B cell (primary cell): ENCODE data around the gene SLC16A1. TPM values are rescaled to one million over a fixed set of nuclear protein-coding genes. Genes with fewer than 3 reads are reported as not detected.

ENCODE experiments used
- ATAC-seq: fragments of 200-7000 bp; cut with Tn5 transposase; one replicate; pipeline ENCODE4 v1.10.0; 2021; ENCODE audit warnings: low read depth, mild to moderate bottlenecking, moderate number of reproducible peaks, moderate library complexity
- CTCF ChIA-PET: fragments of 350-600 bp; sonication (Branson Sonifier 250); formaldehyde crosslinking; loops from one replicate; lab custom pipeline; 2021; ENCODE audit warnings: antibody characterized with exemption, inconsistent platforms; lab: Charles Lee
- POLR2A ChIA-PET: fragments of 350-600 bp; sonication (Branson Sonifier 250); formaldehyde crosslinking; loops from one replicate; lab custom pipeline; 2021; ENCODE audit warnings: antibody characterized with exemption; lab: Charles Lee
- DNase-seq: peaks from one replicate; pipeline ENCODE4 v3.0.0; 2013
- H2AFZ ChIP-seq: 2 replicates; pipeline ENCODE4 v1.6.1; 2012; ENCODE audit warnings: mild to moderate bottlenecking, low read depth, low read length; ENCODE audit not compliant: insufficient read depth, poor library complexity, severe bottlenecking
- H3K27ac ChIP-seq, 2 donors: 1 replicate in 1 of 2; 2 replicates in 1 of 2; pipeline ENCODE4 v1.5.1; 2012 to 2013; ENCODE audit warnings: low read length in 2 of 2, mild to moderate bottlenecking in 2 of 2, moderate library complexity in 1 of 2
- H3K27me3 ChIP-seq, 4 experiments: fragments of 200-600 bp in 1 of 4; sonication (generic) in 1 of 4; replicated peaks in 1 of 4; 1 replicate in 2 of 4; 2 replicates in 2 of 4; pipeline versions ENCODE4 v1.6.1 to v1.7.0; 2013 to 2016; ENCODE audit warnings: low read length in 3 of 4, mild to moderate bottlenecking in 2 of 4, mixed read lengths in 1 of 4, moderate library complexity in 1 of 4; ENCODE audit not compliant: insufficient read depth in 4 of 4, control insufficient read depth in 3 of 4; ENCODE audit errors: control extremely low read depth in 1 of 4
- H3K36me3 ChIP-seq, 2 experiments: replicated peaks in 1 of 2; 1 replicate in 1 of 2; 2 replicates in 1 of 2; pipeline versions ENCODE4 v1.6.1 to v1.7.1; 2013; ENCODE audit warnings: low read length in 1 of 2; ENCODE audit not compliant: insufficient read depth in 2 of 2, control insufficient read depth in 1 of 2; ENCODE audit errors: control extremely low read depth in 1 of 2, extremely low read depth in 1 of 2
- H3K4me1 ChIP-seq, 2 donors: fragments of 200-600 bp in 1 of 2; sonication (generic) in 1 of 2; 1 replicate in 1 of 2; 2 replicates in 1 of 2; pipeline versions ENCODE4 v1.5.1 to v1.6.1; 2013 to 2017; ENCODE audit warnings: low read length in 2 of 2; ENCODE audit not compliant: control insufficient read depth in 2 of 2, insufficient read depth in 2 of 2
- H3K4me2 ChIP-seq: replicated peaks from 2 replicates; pipeline ENCODE3; 2012; ENCODE audit warnings: mild to moderate bottlenecking, low read depth, low read length; ENCODE audit not compliant: poor library complexity, severe bottlenecking
- H3K4me3 ChIP-seq, 5 experiments: fragments of 200-600 bp in 1 of 5; sonication (generic) in 1 of 5; 1 replicate in 3 of 5; 2 replicates in 2 of 5; pipeline versions ENCODE4 v1.5.1 to v1.7.0; 2011 to 2016; ENCODE audit warnings: low read length in 4 of 5, mild to moderate bottlenecking in 4 of 5, low read depth in 2 of 5, control low read depth in 1 of 5, moderate library complexity in 1 of 5; ENCODE audit not compliant: insufficient read depth in 1 of 5; ENCODE audit errors: control extremely low read depth in 1 of 5, extremely low read depth in 1 of 5
- H3K79me2 ChIP-seq: fragments of 200-600 bp; sonication (generic); one replicate; pipeline ENCODE4 v1.6.0; 2016; ENCODE audit warnings: low read length; ENCODE audit not compliant: control insufficient read depth, insufficient read depth
- H3K9ac ChIP-seq: fragments of 200-600 bp; sonication (generic); 2 replicates; pipeline ENCODE4 v1.6.1; 2017; ENCODE audit warnings: mild to moderate bottlenecking, low read length, moderate library complexity
- H3K9me3 ChIP-seq, 3 donors: one replicate each; pipeline versions ENCODE4 v1.6.1 to v1.7.1; 2013; ENCODE audit warnings: low read length in 2 of 3; ENCODE audit not compliant: control insufficient read depth in 2 of 3, insufficient read depth in 1 of 3; ENCODE audit errors: control extremely low read depth in 1 of 3
- H4K20me1 ChIP-seq: 2 replicates; pipeline ENCODE4 v1.6.0; 2012; ENCODE audit warnings: mild to moderate bottlenecking, low read length; ENCODE audit not compliant: insufficient read depth, control insufficient read depth, poor library complexity, severe bottlenecking
- H3K27ac Mint-ChIP-seq: one replicate; pipeline ENCODE4 v1.8.0; 2021; ENCODE audit warnings: mixed read lengths
- H3K27me3 Mint-ChIP-seq: one replicate; pipeline ENCODE4 v1.8.0; 2021; ENCODE audit warnings: mixed read lengths
- H3K4me1 Mint-ChIP-seq: one replicate; pipeline ENCODE4 v1.8.0; 2021; ENCODE audit warnings: mixed read lengths
- H3K4me3 Mint-ChIP-seq: one replicate; pipeline ENCODE4 v1.8.0; 2021; ENCODE audit warnings: mixed read lengths
- H3K9me3 Mint-ChIP-seq: one replicate; pipeline ENCODE4 v1.8.0; 2022; ENCODE audit warnings: mixed read lengths; ENCODE audit not compliant: insufficient read depth
- EZH2 ChIP-seq: IDR thresholded peaks from 2 replicates; pipeline ENCODE4 v1.6.1; 2012; ENCODE audit warnings: borderline replicate concordance, low read depth, mild to moderate bottlenecking, moderate library complexity, low read length; ENCODE audit not compliant: insufficient read depth, poor library complexity, severe bottlenecking
- WGBS: methylation state at CpG from one replicate; pipeline ENCODE4 v1.1.5; 2013; ENCODE audit warnings: missing lambda C conversion rate; ENCODE audit not compliant: insufficient coverage; 5-methylcytosine and 5-hydroxymethylcytosine counted together
- intact Hi-C: fragments of 100-400 bp; cut with micrococcal nuclease; formaldehyde crosslinking; loops from one replicate; pipeline ENCODE4 v1.10.0; 2022
- polyA plus RNA-seq: library from polyadenylated mRNA; depleted of rRNA; stranded (reverse); fragments of >200 nt; gene quantifications from 2 replicates; pipeline ENCODE4 v1.2.3, GENCODE V29; 2012
- total RNA-seq, 2 donors: library from RNA; stranded (reverse); fragments of 120-200 nt in 1 of 2; gene quantifications; 1 replicate in 1 of 2; 2 replicates in 1 of 2; pipeline versions ENCODE4 v1.2.3 to v1.2.4, GENCODE V29; 2013 to 2022
- TF ChIP-seq, protein P1 (sequence below): fragments of 200-600 bp; IDR thresholded peaks from one replicate; pipeline ENCODE4 v1.8.0; 2022; ENCODE audit warnings: antibody characterized with exemption, mild to moderate bottlenecking

SLC16A1 gene
- total and polyA plus RNA-seq, 2 donors (not counting 1 experiment from before 2014, with no cell fraction given) = 2.1 to 13.0 TPM

- ATAC-seq (no peak), DNase-seq (no peak)
- no peak overlapping the region for H3K27ac Mint-ChIP-seq
- TF ChIP-seq EZH2 = no peak
- TF ChIP-seq, protein P1, sequence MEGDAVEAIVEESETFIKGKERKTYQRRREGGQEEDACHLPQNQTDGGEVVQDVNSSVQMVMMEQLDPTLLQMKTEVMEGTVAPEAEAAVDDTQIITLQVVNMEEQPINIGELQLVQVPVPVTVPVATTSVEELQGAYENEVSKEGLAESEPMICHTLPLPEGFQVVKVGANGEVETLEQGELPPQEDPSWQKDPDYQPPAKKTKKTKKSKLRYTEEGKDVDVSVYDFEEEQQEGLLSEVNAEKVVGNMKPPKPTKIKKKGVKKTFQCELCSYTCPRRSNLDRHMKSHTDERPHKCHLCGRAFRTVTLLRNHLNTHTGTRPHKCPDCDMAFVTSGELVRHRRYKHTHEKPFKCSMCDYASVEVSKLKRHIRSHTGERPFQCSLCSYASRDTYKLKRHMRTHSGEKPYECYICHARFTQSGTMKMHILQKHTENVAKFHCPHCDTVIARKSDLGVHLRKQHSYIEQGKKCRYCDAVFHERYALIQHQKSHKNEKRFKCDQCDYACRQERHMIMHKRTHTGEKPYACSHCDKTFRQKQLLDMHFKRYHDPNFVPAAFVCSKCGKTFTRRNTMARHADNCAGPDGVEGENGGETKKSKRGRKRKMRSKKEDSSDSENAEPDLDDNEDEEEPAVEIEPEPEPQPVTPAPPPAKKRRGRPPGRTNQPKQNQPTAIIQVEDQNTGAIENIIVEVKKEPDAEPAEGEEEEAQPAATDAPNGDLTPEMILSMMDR = no peak
- WGBS = 100% methylated on average over 1 of the region's 2 CpGs
- Histone ChIP-seq H3K27ac (no peak overlapping the region), H3K36me3 (no peaks in the 10 kb centered on the region), H2AFZ (no peak overlapping the region), H4K20me1 (no peaks in the 10 kb centered on the region), H3K4me3 (no peak overlapping the region), H3K4me2 (no peak overlapping the region), H3K27me3 (peaks cover 0 to 5% (median 0%) of the 10 kb centered on the region in 4 experiments), H3K9me3 (no peaks in the 10 kb centered on the region), H3K4me1 (no peaks in the 10 kb centered on the region), H3K9ac (no peak overlapping the region), H3K79me2 (no peaks in the 10 kb centered on the region)
- ChIA-PET CTCF (interaction anchor here (2.1 to 7.0 kb wide), 2 partner anchors 164 to 195 kb away, joined by 9 to 83 read pairs; partner anchors contain the start of gene LRIG2), POLR2A (no interaction called here)
- no peak overlapping the region for H3K4me3 Mint-ChIP-seq
- peaks cover 7% of the 10 kb centered on the region for H3K27me3 Mint-ChIP-seq
- no peaks in the 10 kb centered on the region for H3K9me3 Mint-ChIP-seq
- intact Hi-C loops = no loop called here
- H3K4me1 Mint-ChIP-seq = no peaks in the 10 kb centered on the region
These were observed 78.2 kb downstream of the SLC16A1 start for GRCh38 chr1:112877750-112878149.

DNA sequence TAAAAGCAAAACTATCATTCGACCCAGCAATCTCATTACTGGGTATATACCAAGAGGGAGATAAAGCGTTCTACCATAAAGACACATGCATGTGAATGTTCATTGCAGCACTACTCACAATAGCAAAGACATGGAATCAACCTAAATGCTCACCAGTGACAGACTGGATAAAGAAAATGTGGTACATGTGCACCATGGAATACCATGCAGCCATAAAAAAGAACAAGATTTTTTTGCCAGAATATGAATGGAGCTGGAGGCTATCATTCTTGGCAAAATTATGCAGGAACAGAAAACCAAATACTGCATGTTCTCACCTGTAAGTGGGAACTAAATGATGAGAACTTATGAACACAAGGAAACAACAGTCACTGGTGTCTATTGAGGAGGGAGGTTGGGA, 79.7 kb downstream of the SLC16A1 start:
- Histone ChIP-seq H3K9me3 (no peaks in the 10 kb centered on the region), H3K36me3 (no peaks in the 10 kb centered on the region), H3K4me1 (no peaks in the 10 kb centered on the region), H3K4me2 (no peak overlapping the region), H3K27me3 (peaks cover 0 to 5% (median 0%) of the 10 kb centered on the region in 4 experiments), H3K9ac (no peak overlapping the region), H4K20me1 (no peaks in the 10 kb centered on the region), H3K4me3 (no peak overlapping the region), H3K79me2 (no peaks in the 10 kb centered on the region), H2AFZ (no peak overlapping the region), H3K27ac (no peak overlapping the region)
- H3K9me3 Mint-ChIP-seq = no peaks in the 10 kb centered on the region
- DNase-seq = no peak
- TF ChIP-seq EZH2 = no peak
- TF ChIP-seq, protein P1 = no peak
- ATAC-seq = no peak
- H3K27me3 Mint-ChIP-seq = peaks cover 11% of the 10 kb centered on the region
- H3K4me1 Mint-ChIP-seq = no peaks in the 10 kb centered on the region
- H3K27ac Mint-ChIP-seq = no peak overlapping the region
- CTCF ChIA-PET = interaction anchor here (0.7 to 7.0 kb wide), 4 partner anchors 9 to 166 kb away, joined by 3 to 83 read pairs (median 4); no protein-coding TSS in a partner anchor
- no CpG with 5 or more reads among the region's 2 CpGs for WGBS
- intact Hi-C loops = no loop called here
- POLR2A ChIA-PET = no interaction called here
- H3K4me3 Mint-ChIP-seq = no peak overlapping the region
